K562 (cell line): ENCODE results near the gene DRC3. TPM values are rescaled to one million over a fixed set of nuclear protein-coding genes. Genes with fewer than 3 reads are reported as not detected.

Experiments used
- ATAC-seq: fragments of 200-7000 bp; cut with Tn5 transposase; 3 replicates; pipeline ENCODE4 v1.9.1; 2020; ENCODE audit warnings: moderate library complexity
- BruUV-seq: library from RNA; stranded (reverse); fragments of 400-500 nt; replicated peaks from 2 replicates; lab custom pipeline; 2021; lab: Mats Ljungman, UMichigan
- CTCF ChIA-PET: fragments of 300-600 bp; formaldehyde crosslinking; extraction: SDS; loops from one replicate; lab custom pipeline; 2021; ENCODE audit warnings: low intra/inter-chr PET ratio; lab: Yijun Ruan, JAX
- POLR2A ChIA-PET: fragments of 300-600, 350-650 bp; sonication (Branson Sonifier 250); formaldehyde crosslinking; extraction: SDS; loops from one replicate; lab custom pipeline; 2021; ENCODE audit warnings: antibody characterized with exemption, inconsistent platforms; lab: Yijun Ruan, JAX
- DNase-seq, 4 experiments: peaks; one replicate each; pipeline versions ENCODE4 v3.0.0 to v3.0.0-alpha.2; 2011 to 2018; ENCODE audit warnings: low spot score in 3 of 4, mixed read lengths in 3 of 4; ENCODE audit errors: extremely low read depth in 1 of 4
- FAIRE-seq: peaks from 2 replicates; lab custom pipeline; 2011; peaks lifted over from hg19 to GRCh38; lab: Jason Lieb, UNC
- H2AFZ ChIP-seq: 2 replicates; pipeline ENCODE4 v1.6.0; 2011; ENCODE audit warnings: low read depth, low read length, control low read depth, inconsistent platforms
- H3K27ac ChIP-seq: fragments of 200-600 bp; 3 replicates; pipeline ENCODE4 v1.8.0; 2011; ENCODE audit warnings: low read depth, mild to moderate bottlenecking, control low read depth, inconsistent platforms, low read length, moderate library complexity, mixed read lengths; ENCODE audit errors: extremely low read depth
- H3K27me3 ChIP-seq, 2 experiments: fragments of 300-600 bp in 1 of 2; 2 replicates in 1 of 2; 3 replicates in 1 of 2; pipeline versions ENCODE4 v1.6.0 to v1.8.0; 2011; ENCODE audit warnings: inconsistent platforms in 2 of 2, low read length in 2 of 2, mild to moderate bottlenecking in 1 of 2, mixed read lengths in 1 of 2, moderate library complexity in 1 of 2; ENCODE audit not compliant: control insufficient read depth in 2 of 2, insufficient read depth in 2 of 2
- H3K36me3 ChIP-seq: fragments of 300-600 bp; 3 replicates; pipeline ENCODE4 v1.8.0; 2011; ENCODE audit warnings: mild to moderate bottlenecking, low read length, inconsistent platforms; ENCODE audit not compliant: control insufficient read depth, insufficient read depth
- H3K4me1 ChIP-seq, 2 experiments: fragments of 200-600 bp in 1 of 2; replicated peaks in 1 of 2; 2 replicates in 1 of 2; 3 replicates in 1 of 2; pipeline versions ENCODE4 v1.5.1 to v1.8.0; 2011; ENCODE audit warnings: inconsistent platforms in 2 of 2, low read length in 2 of 2, mild to moderate bottlenecking in 1 of 2, mixed read lengths in 1 of 2, moderate library complexity in 1 of 2; ENCODE audit not compliant: control insufficient read depth in 2 of 2, insufficient read depth in 2 of 2
- H3K4me2 ChIP-seq: 2 replicates; pipeline ENCODE4 v1.6.1; 2011; ENCODE audit warnings: low read length, control low read depth, inconsistent platforms, mixed read lengths; ENCODE audit not compliant: insufficient read depth
- H3K4me3 ChIP-seq: fragments of 200-600 bp; sonication (generic), shearing (Covaris generic); 2 replicates; pipeline ENCODE4 v1.5.1; 2016; ENCODE audit warnings: control low read depth, inconsistent platforms
- H3K79me2 ChIP-seq: fragments of 200-600 bp; 3 replicates; pipeline ENCODE4 v1.8.0; 2011; ENCODE audit warnings: low read length, inconsistent platforms; ENCODE audit not compliant: control insufficient read depth, insufficient read depth
- H3K9ac ChIP-seq, 2 experiments: 2 replicates each; pipeline versions ENCODE4 v1.6.0 to v1.6.1; 2011; ENCODE audit warnings: low read depth in 2 of 2, low read length in 2 of 2, control low read depth in 1 of 2, inconsistent platforms in 1 of 2, mild to moderate bottlenecking in 1 of 2, mixed read lengths in 1 of 2; ENCODE audit not compliant: insufficient read depth in 1 of 2
- H3K9me1 ChIP-seq: one replicate; pipeline ENCODE4 v1.6.0; 2011; ENCODE audit warnings: inconsistent platforms, mild to moderate bottlenecking, low read length, moderate library complexity; ENCODE audit not compliant: control insufficient read depth, insufficient read depth
- H3K9me3 ChIP-seq: replicated peaks from 2 replicates; pipeline ENCODE4 v1.5.1; 2011; ENCODE audit warnings: low read depth, low read length, inconsistent platforms; ENCODE audit not compliant: control insufficient read depth, insufficient read depth
- H4K20me1 ChIP-seq: replicated peaks from 2 replicates; pipeline ENCODE4 v1.6.1; 2011; ENCODE audit warnings: low read length, inconsistent platforms, mixed read lengths; ENCODE audit not compliant: control insufficient read depth, insufficient read depth
- BHLHE40 ChIP-seq: IDR thresholded peaks from 2 replicates; pipeline ENCODE4 v1.6.1; 2011; ENCODE audit warnings: low read length, improper control_type of control experiment
- ESRRB ChIP-seq: fragments of 250-450 bp; sonication (Bioruptor Pico); IDR thresholded peaks from 2 replicates; pipeline ENCODE4 v1.5.0; 2020; ENCODE audit warnings: mild to moderate bottlenecking, moderate library complexity, borderline replicate concordance
- IFI16 ChIP-seq: fragments of 250-450 bp; sonication (Bioruptor Pico); IDR thresholded peaks from 2 replicates; pipeline ENCODE4 v2.1.2; 2022; ENCODE audit warnings: mild to moderate bottlenecking, inconsistent platforms
- KLF1 ChIP-seq: fragments of 450-650 bp; IDR thresholded peaks from 2 replicates; pipeline ENCODE4 v1.6.1; 2016; ENCODE audit warnings: missing genetic modification characterization, missing compliant biosample characterization
- NFYB ChIP-seq: IDR thresholded peaks from 2 replicates; pipeline ENCODE4 v1.6.1; 2011; ENCODE audit warnings: mild to moderate bottlenecking, moderate library complexity; ENCODE audit not compliant: insufficient read length; ENCODE audit errors: extremely low read depth
- STAG1 ChIP-seq: sonication (generic); formaldehyde crosslinking; IDR thresholded peaks from 2 replicates; pipeline ENCODE4 v1.5.0; 2020; ENCODE audit warnings: missing genetic modification reagents, borderline replicate concordance
- ZNF184 ChIP-seq: sonication (generic); formaldehyde crosslinking; IDR thresholded peaks from 2 replicates; pipeline ENCODE4 v1.5.0; 2020; ENCODE audit warnings: missing genetic modification reagents
- ZNF384 ChIP-seq: IDR thresholded peaks from 2 replicates; pipeline ENCODE4 v1.6.1; 2012; ENCODE audit warnings: low read depth, low read length, improper control_type of control experiment
- ZNF512 ChIP-seq: IDR thresholded peaks from 2 replicates; pipeline ENCODE4 v1.6.1; 2016; ENCODE audit warnings: missing genetic modification characterization, missing compliant biosample characterization
- ZNF76 ChIP-seq: fragments of 250-450 bp; sonication (Bioruptor Pico); IDR thresholded peaks from 2 replicates; pipeline ENCODE4 v1.4.0; 2020; ENCODE audit warnings: mild to moderate bottlenecking, moderate library complexity, borderline replicate concordance
- ZNF764 ChIP-seq: fragments of 250-450 bp; sonication (Bioruptor Pico); IDR thresholded peaks from 2 replicates; pipeline ENCODE4 v1.4.0; 2020; ENCODE audit warnings: low read depth, mild to moderate bottlenecking, moderate library complexity
- ZNF766 ChIP-seq: fragments of 200-800 bp; sonication (Bioruptor generic); conservative IDR thresholded peaks from 2 replicates; pipeline ENCODE4 v1.6.1; 2016; ENCODE audit warnings: missing genetic modification characterization, missing compliant biosample characterization
- ZNF77 ChIP-seq: fragments of 250-450 bp; sonication (Bioruptor Pico); IDR thresholded peaks from 2 replicates; pipeline ENCODE4 v1.5.0; 2020
- in situ Hi-C: fragments of 300-500 bp; cut with MboI; formaldehyde crosslinking; loops from 4 replicates; pipeline ENCODE4 v1.15.0; 2018; ENCODE audit warnings: inconsistent platforms, mixed read lengths
- intact Hi-C: fragments of 100-400 bp; cut with micrococcal nuclease; formaldehyde crosslinking; loops from 2 replicates; pipeline ENCODE4 v1.14.2; 2022
- polyA plus RNA-seq, 8 experiments: library from polyadenylated mRNA; depleted of rRNA in 4 of 8; stranded (reverse) in 5 of 8; unstranded in 3 of 8; fragments of >200 nt; fragmentation: Nextera tagmentation in 2 of 8; fragmentation: Illumina TruSeq in 1 of 8; extraction: Ambion mirVana in 2 of 8; extraction: Trizol in 1 of 8; gene quantifications; 2 replicates each; pipeline versions ENCODE4 v1.2.1 to v1.2.3, GENCODE V29; 2011 to 2014; ENCODE audit warnings: inconsistent platforms in 1 of 8, missing spikeins in 1 of 8
- total RNA-seq, 7 experiments: library from RNA; depleted of rRNA in 6 of 7; stranded (reverse); fragments of >200 nt in 6 of 7; fragmentation: Illumina TruSeq in 2 of 7; extraction: Trizol in 2 of 7; gene quantifications; 2 replicates each; pipeline versions ENCODE4 v1.2.1 to v1.2.3, GENCODE V29; 2011 to 2021; ENCODE audit warnings: low replicate concordance in 1 of 7
- TF ChIP-seq, protein P1 (sequence below): fragments of 250-450 bp; sonication (Bioruptor Pico); IDR thresholded peaks from 2 replicates; pipeline ENCODE4 v1.5.0; 2021

The DRC3 gene
- total and polyA plus RNA-seq, 9 of the 15 experiments (the other 6 are each of a cell fraction or from before 2014, with no cell fraction given) = 0.10 to 0.84 (median 0.30) TPM; not detected in 3

DNA sequence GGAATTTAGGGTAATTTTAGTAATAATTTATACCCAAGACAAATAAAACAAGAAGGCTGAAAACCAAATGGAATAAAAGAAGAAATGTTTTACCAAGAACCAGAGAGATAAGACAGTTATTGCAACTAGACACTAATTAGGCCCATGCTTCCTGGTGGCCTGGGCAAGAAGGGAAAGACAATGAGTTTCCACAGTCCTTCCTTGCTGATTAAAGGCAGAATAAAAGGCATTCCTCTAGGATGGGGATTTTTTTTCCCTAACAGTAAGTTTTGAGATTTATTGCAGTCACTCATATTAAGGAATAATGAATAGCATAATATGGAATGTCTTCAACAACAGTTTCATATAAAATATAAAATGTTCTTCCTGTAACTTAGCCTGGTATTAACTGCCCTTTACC is 42.0 kb upstream of the DRC3 start:
- Histone ChIP-seq H3K4me3 (no peak overlapping the region), H3K9me1 (no peaks in the 10 kb centered on the region), H3K27me3 (no peaks in the 10 kb centered on the region), H3K4me1 (peaks cover 0 to 9% of the 10 kb centered on the region in 2 experiments; a peak in 3 of 5 replicates), H3K9ac (no peak overlapping the region), H3K9me3 (no peaks in the 10 kb centered on the region), H3K4me2 (no peak overlapping the region), H2AFZ (no peak overlapping the region), H3K79me2 (no peaks in the 10 kb centered on the region), H4K20me1 (no peaks in the 10 kb centered on the region), H3K36me3 (no peaks in the 10 kb centered on the region), H3K27ac (no peak overlapping the region)
- POLR2A ChIA-PET = no interaction called here
- intact Hi-C loops = no loop called here
- in situ Hi-C loops = no loop called here
- BruUV-seq = no TSS peak
- no peak for FAIRE-seq
- no peak for TF ChIP-seq STAG1
- TF ChIP-seq, protein P1, sequence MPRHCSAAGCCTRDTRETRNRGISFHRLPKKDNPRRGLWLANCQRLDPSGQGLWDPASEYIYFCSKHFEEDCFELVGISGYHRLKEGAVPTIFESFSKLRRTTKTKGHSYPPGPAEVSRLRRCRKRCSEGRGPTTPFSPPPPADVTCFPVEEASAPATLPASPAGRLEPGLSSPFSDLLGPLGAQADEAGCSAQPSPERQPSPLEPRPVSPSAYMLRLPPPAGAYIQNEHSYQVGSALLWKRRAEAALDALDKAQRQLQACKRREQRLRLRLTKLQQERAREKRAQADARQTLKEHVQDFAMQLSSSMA (CRISPR knock-in tag) = no peak
- no peak for TF ChIP-seq BHLHE40
- TF ChIP-seq ZNF76 (CRISPR knock-in tag) = no peak
- TF ChIP-seq NFYB = no peak
- no peak for TF ChIP-seq ZNF77 (CRISPR knock-in tag)
- no peak for TF ChIP-seq ZNF512 (tag)
- TF ChIP-seq ZNF184 (CRISPR knock-in tag) = no peak
- no peak for TF ChIP-seq ESRRB (CRISPR knock-in tag)
- no peak for TF ChIP-seq IFI16 (CRISPR knock-in tag)
- no peak for TF ChIP-seq ZNF766 (CRISPR knock-in tag)
- TF ChIP-seq KLF1 (tag) = no peak
- TF ChIP-seq ZNF764 = no peak
- no peak for TF ChIP-seq ZNF384
- CTCF ChIA-PET = no interaction called here
- DNase-seq = no peak
- no peak for ATAC-seq
